ENCODE data around the gene DCAF15. TPM values are rescaled to one million over a fixed set of nuclear protein-coding genes. Genes with fewer than 3 reads are reported as not detected.

The DCAF15 gene
- total and polyA plus RNA-seq, 2 experiments from 2014 or later: 9.3 to 11.5 TPM

- no peaks in the 10 kb centered on the region for H3K9me3 ChIP-seq (ENCODE audit: low read depth)
- no peak overlapping the region for H2AFZ ChIP-seq
- no peaks in the 10 kb centered on the region for H3K27me3 ChIP-seq (replicated peaks; ENCODE audit: insufficient read depth)
- no peak overlapping the region for H3K4me3 ChIP-seq
- in situ Hi-C loops (cut with MboI): no loop called here
- H3K9ac ChIP-seq: no peak overlapping the region
- H3K79me2 ChIP-seq (ENCODE audit: insufficient read depth): no peaks in the 10 kb centered on the region
- TF ChIP-seq EZH2phosphoT487 (IDR thresholded peaks at IDR 0.05; ENCODE audit: insufficient read depth, low read depth): no peak
- no peak for TF ChIP-seq EZH2 (IDR thresholded peaks at IDR 0.05; ENCODE audit: insufficient read depth, poor library complexity, severe bottlenecking)
- H3K4me1 ChIP-seq (ENCODE audit: insufficient read depth): no peaks in the 10 kb centered on the region
- DNase-seq: no peak
- no peak overlapping the region for H3K27ac ChIP-seq
- H3F3A ChIP-seq (ENCODE audit: insufficient read depth): peaks cover 9% of the 10 kb centered on the region; the same call in 1 of the 2 replicates
- H3K9me2 ChIP-seq (ENCODE audit: insufficient read depth): no peaks in the 10 kb centered on the region
- H4K20me1 ChIP-seq (ENCODE audit: insufficient read depth): no peaks in the 10 kb centered on the region
- no peak overlapping the region for H3K4me2 ChIP-seq (ENCODE audit: unreplicated experiment)
- WGBS, 2 experiments (ENCODE audit: low coverage in 1 of 2, low lambda C conversion rate in 2 of 2, missing lambda C conversion rate in 2 of 2): 77 to 89% methylated on average over 8 to 41 of the region's 48 CpGs
- no peaks in the 10 kb centered on the region for H3K36me3 ChIP-seq (ENCODE audit: low read depth)
Measured at GRCh38 chr19:13963603-13964105, 11.3 kb downstream of the DCAF15 start.

GRCh38 chr19:13964776-13965175, 12.5 kb downstream of the DCAF15 start:
- peaks cover 9% of the 10 kb centered on the region; the same call in 1 of the 2 replicates for H3F3A ChIP-seq (ENCODE audit: insufficient read depth)
- no peaks in the 10 kb centered on the region for H4K20me1 ChIP-seq (ENCODE audit: insufficient read depth)
- in situ Hi-C loops (cut with MboI): no loop called here
- H3K79me2 ChIP-seq (ENCODE audit: insufficient read depth): no peaks in the 10 kb centered on the region
- H3K4me3 ChIP-seq: no peak overlapping the region
- no peaks in the 10 kb centered on the region for H3K9me3 ChIP-seq (ENCODE audit: low read depth)
- 82 to 83% methylated on average over 5 of the region's 5 CpGs for WGBS, 2 experiments (ENCODE audit: low coverage in 1 of 2, low lambda C conversion rate in 2 of 2, missing lambda C conversion rate in 2 of 2)
- no peak overlapping the region for H3K27ac ChIP-seq
- no peaks in the 10 kb centered on the region for H3K36me3 ChIP-seq (ENCODE audit: low read depth)
- DNase-seq: no peak
- H3K4me1 ChIP-seq (ENCODE audit: insufficient read depth): no peaks in the 10 kb centered on the region
- no peak overlapping the region for H3K4me2 ChIP-seq (ENCODE audit: unreplicated experiment)
- no peaks in the 10 kb centered on the region for H3K27me3 ChIP-seq (replicated peaks; ENCODE audit: insufficient read depth)
- no peak for TF ChIP-seq EZH2phosphoT487 (IDR thresholded peaks at IDR 0.05; ENCODE audit: insufficient read depth, low read depth)
- TF ChIP-seq EZH2 (IDR thresholded peaks at IDR 0.05; ENCODE audit: insufficient read depth, poor library complexity, severe bottlenecking): no peak
- H3K9me2 ChIP-seq (ENCODE audit: insufficient read depth): no peaks in the 10 kb centered on the region
- no peak overlapping the region for H3K9ac ChIP-seq
- H2AFZ ChIP-seq: no peak overlapping the region

GRCh38 chr19:13965377-13965896, 13.1 kb downstream of the DCAF15 start:
- no peaks in the 10 kb centered on the region for H3K4me1 ChIP-seq (ENCODE audit: insufficient read depth)
- WGBS, 2 experiments (ENCODE audit: low coverage in 1 of 2, low lambda C conversion rate in 2 of 2, missing lambda C conversion rate in 2 of 2): 89 to 95% methylated on average over 15 to 24 of the region's 24 CpGs
- H3F3A ChIP-seq (ENCODE audit: insufficient read depth): peaks cover 9% of the 10 kb centered on the region; the same call in 1 of the 2 replicates
- H3K9ac ChIP-seq: no peak overlapping the region
- TF ChIP-seq EZH2phosphoT487 (IDR thresholded peaks at IDR 0.05; ENCODE audit: insufficient read depth, low read depth) (no peak), EZH2 (IDR thresholded peaks at IDR 0.05; ENCODE audit: insufficient read depth, poor library complexity, severe bottlenecking) (no peak)
- H4K20me1 ChIP-seq (ENCODE audit: insufficient read depth): no peaks in the 10 kb centered on the region
- no peak overlapping the region for H2AFZ ChIP-seq
- DNase-seq: no peak
- no peaks in the 10 kb centered on the region for H3K9me3 ChIP-seq (ENCODE audit: low read depth)
- H3K36me3 ChIP-seq (ENCODE audit: low read depth): no peaks in the 10 kb centered on the region
- in situ Hi-C loops (cut with MboI): no loop called here
- H3K4me2 ChIP-seq (ENCODE audit: unreplicated experiment): no peak overlapping the region
- no peaks in the 10 kb centered on the region for H3K79me2 ChIP-seq (ENCODE audit: insufficient read depth)
- H3K9me2 ChIP-seq (ENCODE audit: insufficient read depth): no peaks in the 10 kb centered on the region
- no peak overlapping the region for H3K27ac ChIP-seq
- no peaks in the 10 kb centered on the region for H3K27me3 ChIP-seq (replicated peaks; ENCODE audit: insufficient read depth)
- no peak overlapping the region for H3K4me3 ChIP-seq

- 89 to 92% methylated on average over 18 to 19 of the region's 20 CpGs for WGBS, 2 experiments (ENCODE audit: low coverage in 1 of 2, low lambda C conversion rate in 2 of 2, missing lambda C conversion rate in 2 of 2)
- H3K9me2 ChIP-seq (ENCODE audit: insufficient read depth): no peaks in the 10 kb centered on the region
- no peaks in the 10 kb centered on the region for H3K9me3 ChIP-seq (ENCODE audit: low read depth)
- H3F3A ChIP-seq (ENCODE audit: insufficient read depth): peaks cover 9% of the 10 kb centered on the region; the same call in 1 of the 2 replicates
- H3K9ac ChIP-seq: no peak overlapping the region
- DNase-seq: no peak
- in situ Hi-C loops (cut with MboI): no loop called here
- no peaks in the 10 kb centered on the region for H3K36me3 ChIP-seq (ENCODE audit: low read depth)
- no peak overlapping the region for H3K27ac ChIP-seq
- no peaks in the 10 kb centered on the region for H4K20me1 ChIP-seq (ENCODE audit: insufficient read depth)
- H3K4me1 ChIP-seq (ENCODE audit: insufficient read depth): no peaks in the 10 kb centered on the region
- H3K4me2 ChIP-seq (ENCODE audit: unreplicated experiment): no peak overlapping the region
- TF ChIP-seq EZH2phosphoT487 (IDR thresholded peaks at IDR 0.05; ENCODE audit: insufficient read depth, low read depth) (no peak), EZH2 (IDR thresholded peaks at IDR 0.05; ENCODE audit: insufficient read depth, poor library complexity, severe bottlenecking) (no peak)
- no peak overlapping the region for H3K4me3 ChIP-seq
- no peak overlapping the region for H2AFZ ChIP-seq
- no peaks in the 10 kb centered on the region for H3K79me2 ChIP-seq (ENCODE audit: insufficient read depth)
- no peaks in the 10 kb centered on the region for H3K27me3 ChIP-seq (replicated peaks; ENCODE audit: insufficient read depth)
Measured at GRCh38 chr19:13965926-13966683, 13.8 kb downstream of the DCAF15 start.

Data from GM23248 (cell line).